Natural killer cell (primary cell): ENCODE data around the gene TMEM255B. TPM values are rescaled to one million over a fixed set of nuclear protein-coding genes. Genes with fewer than 3 reads are reported as not detected.
"Not testable (repeated sequence)": the region's sequence is repeated elsewhere in the genome, so short reads cannot be mapped to it uniquely, and the experiment has no call there.

Experiments used
- ATAC-seq, 3 donors: fragments of 150-1000 bp in 2 of 3; fragments of 200-7000 bp in 1 of 3; cut with Tn5 transposase; 1 replicate in 1 of 3; 2 replicates in 2 of 3; pipeline ENCODE4 v1.10.0; 2021; ENCODE audit warnings: mild to moderate bottlenecking in 2 of 3, moderate library complexity in 2 of 3
- DNase-seq, 2 donors: peaks; one replicate each; pipeline versions ENCODE4 v3.0.0 to v3.0.0-alpha.2; 2013 to 2021; ENCODE audit warnings: mixed read lengths in 1 of 2
- H3K27ac ChIP-seq: one replicate; pipeline ENCODE4 v1.5.1; 2013; ENCODE audit warnings: mild to moderate bottlenecking, low read length
- H3K27me3 ChIP-seq: one replicate; pipeline ENCODE4 v1.6.1; 2013; ENCODE audit warnings: low read length; ENCODE audit not compliant: control insufficient read depth, insufficient read depth
- H3K36me3 ChIP-seq: one replicate; pipeline ENCODE4 v1.6.1; 2013; ENCODE audit warnings: low read length; ENCODE audit not compliant: control insufficient read depth, insufficient read depth
- H3K4me1 ChIP-seq: one replicate; pipeline ENCODE4 v1.6.1; 2013; ENCODE audit warnings: low read length; ENCODE audit not compliant: control insufficient read depth, insufficient read depth
- H3K4me3 ChIP-seq: one replicate; pipeline ENCODE4 v1.5.1; 2013; ENCODE audit warnings: low read length
- H3K9me3 ChIP-seq: one replicate; pipeline ENCODE4 v1.6.1; 2013; ENCODE audit warnings: low read length; ENCODE audit not compliant: control insufficient read depth, insufficient read depth
- H3K27ac Mint-ChIP-seq, 2 donors: one replicate each; pipeline ENCODE4 v1.8.0; 2022; ENCODE audit warnings: mild to moderate bottlenecking in 2 of 2, mixed read lengths in 2 of 2, moderate library complexity in 1 of 2
- H3K27me3 Mint-ChIP-seq, 2 donors: one replicate each; pipeline ENCODE4 v1.8.0; 2022; ENCODE audit warnings: low read depth in 2 of 2, mixed read lengths in 2 of 2
- H3K36me3 Mint-ChIP-seq: one replicate; pipeline ENCODE4 v1.8.0; 2022; ENCODE audit warnings: mixed read lengths
- H3K4me1 Mint-ChIP-seq, 2 donors: one replicate each; pipeline ENCODE4 v1.8.0; 2022; ENCODE audit warnings: mixed read lengths in 2 of 2
- H3K4me3 Mint-ChIP-seq: one replicate; pipeline ENCODE4 v1.8.0; 2022; ENCODE audit warnings: mild to moderate bottlenecking, moderate library complexity, mixed read lengths
- H3K9me3 Mint-ChIP-seq, 2 donors: one replicate each; pipeline ENCODE4 v1.8.0; 2022; ENCODE audit warnings: mixed read lengths in 2 of 2
- CTCF ChIP-seq: fragments of 200-600 bp; IDR thresholded peaks from one replicate; pipeline ENCODE4 v1.8.0; 2022; ENCODE audit warnings: antibody characterized with exemption
- WGBS: methylation state at CpG from one replicate; pipeline ENCODE4 v1.1.7; 2013; ENCODE audit warnings: missing lambda C conversion rate; ENCODE audit not compliant: insufficient coverage; 5-methylcytosine and 5-hydroxymethylcytosine counted together
- intact Hi-C: fragments of 100-400 bp; cut with micrococcal nuclease; formaldehyde crosslinking; loops from one replicate; pipeline ENCODE4 v1.14.2; 2022
- total RNA-seq, 4 donors: library from RNA; stranded (reverse); fragments of 120-200 nt in 1 of 4; gene quantifications; one replicate each; pipeline versions ENCODE4 v1.2.3 to v1.2.4, GENCODE V29; 2013 to 2022

TMEM255B gene
- total RNA-seq, 3 donors from 2014 or later (not counting 1 experiment from before 2014, with no cell fraction given) = 0.38 to 3.0 (median 1.0) TPM

- WGBS = 87% methylated on average over 31 of the region's 31 CpGs
- Histone ChIP-seq H3K4me3 (no peak overlapping the region), H3K9me3 (no peaks in the 10 kb centered on the region), H3K36me3 (no peaks in the 10 kb centered on the region), H3K4me1 (no peaks in the 10 kb centered on the region), H3K27ac (no peak overlapping the region), H3K27me3 (no peaks in the 10 kb centered on the region)
- TF ChIP-seq CTCF = no peak
- H3K36me3 Mint-ChIP-seq = no peaks in the 10 kb centered on the region
- H3K4me1 Mint-ChIP-seq = no peaks in the 10 kb centered on the region
- no peak overlapping the region for H3K4me3 Mint-ChIP-seq
- intact Hi-C loops = no loop called here
- no peaks in the 10 kb centered on the region for H3K9me3 Mint-ChIP-seq
- ATAC-seq = no peak
- H3K27ac Mint-ChIP-seq = no peak overlapping the region
- DNase-seq = no peak
- peaks cover 11 to 12% of the 10 kb centered on the region in 2 donors for H3K27me3 Mint-ChIP-seq
Measured at GRCh38 chr13:113788413-113789135, 29.5 kb downstream of the TMEM255B start.

- Mint-ChIP-seq H3K4me1 (no peaks in the 10 kb centered on the region), H3K27me3 (peaks cover 9 to 10% of the 10 kb centered on the region in 2 donors), H3K27ac (no peak overlapping the region), H3K4me3 (no peak overlapping the region), H3K36me3 (no peaks in the 10 kb centered on the region), H3K9me3 (no peaks in the 10 kb centered on the region)
- no peaks in the 10 kb centered on the region for H3K9me3 ChIP-seq
- intact Hi-C loops = no loop called here
- no peak overlapping the region for H3K4me3 ChIP-seq
- no peak for ATAC-seq
- DNase-seq = no peak
- H3K4me1 ChIP-seq = no peaks in the 10 kb centered on the region
- no peak overlapping the region for H3K27ac ChIP-seq
- TF ChIP-seq CTCF = no peak
- H3K27me3 ChIP-seq = no peaks in the 10 kb centered on the region
- WGBS = 85% methylated on average over 6 of the region's 6 CpGs
- H3K36me3 ChIP-seq = no peaks in the 10 kb centered on the region
Measured at GRCh38 chr13:113789167-113789566, 30.1 kb downstream of the TMEM255B start.

GRCh38 chr13:113789931-113790330, 30.9 kb downstream of the TMEM255B start:
- H3K27ac Mint-ChIP-seq, H3K9me3 Mint-ChIP-seq, H3K4me1 Mint-ChIP-seq, H3K36me3 Mint-ChIP-seq, H3K9me3 ChIP-seq, H3K4me1 ChIP-seq, H3K36me3 ChIP-seq, DNase-seq, ATAC-seq, H3K27ac ChIP-seq, H3K4me3 Mint-ChIP-seq, H3K27me3 Mint-ChIP-seq, intact Hi-C loops, H3K27me3 ChIP-seq, H3K4me3 ChIP-seq: not testable (repeated sequence)
- WGBS = 88% methylated on average over 6 of the region's 13 CpGs

GRCh38 chr13:113791226-113791625, 32.2 kb downstream of the TMEM255B start:
- Histone ChIP-seq H3K36me3 (no peaks in the 10 kb centered on the region), H3K27ac (no peak overlapping the region), H3K9me3 (no peaks in the 10 kb centered on the region), H3K4me3 (no peak overlapping the region), H3K4me1 (no peaks in the 10 kb centered on the region), H3K27me3 (no peaks in the 10 kb centered on the region)
- H3K4me3 Mint-ChIP-seq = no peak overlapping the region
- TF ChIP-seq CTCF = no peak
- no peak for ATAC-seq
- H3K36me3 Mint-ChIP-seq = no peaks in the 10 kb centered on the region
- intact Hi-C loops = no loop called here
- WGBS = 80% methylated on average over 17 of the region's 17 CpGs
- no peak overlapping the region for H3K27ac Mint-ChIP-seq
- no peaks in the 10 kb centered on the region for H3K9me3 Mint-ChIP-seq
- peaks cover 0 to 3% of the 10 kb centered on the region in 2 donors for H3K27me3 Mint-ChIP-seq
- H3K4me1 Mint-ChIP-seq = no peaks in the 10 kb centered on the region
- DNase-seq = no peak
